Liver (tissue), 3 donors: ENCODE measurements around the gene ZKSCAN4.

Source experiments
- ATF3 ChIP-seq: IDR thresholded peaks from 2 replicates; pipeline ENCODE4 v1.6.1; 2016; ENCODE audit warnings: antibody characterized with exemption
- CTCF ChIP-seq: fragments of 150-350 bp; IDR thresholded peaks from 2 replicates; pipeline ENCODE4 v1.5.1; 2017; ENCODE audit warnings: improper control_type of control experiment, low read depth, low read length; ENCODE audit not compliant: missing input control
- EGR1 ChIP-seq, 2 donors: IDR thresholded peaks; 2 replicates each; pipeline ENCODE4 v1.6.1; 2016 to 2018; ENCODE audit warnings: antibody characterized with exemption in 2 of 2, low read depth in 2 of 2
- RAD21 ChIP-seq, 2 donors: IDR thresholded peaks; 2 replicates each; pipeline ENCODE4 v1.6.1; 2016; ENCODE audit warnings: antibody characterized with exemption in 2 of 2, mild to moderate bottlenecking in 2 of 2
- RXRA ChIP-seq, 2 donors: IDR thresholded peaks; 2 replicates each; pipeline ENCODE4 v1.6.1; 2017 to 2018; ENCODE audit warnings: antibody characterized with exemption in 2 of 2, mild to moderate bottlenecking in 1 of 2
- TAF1 ChIP-seq: conservative IDR thresholded peaks from 2 replicates; pipeline ENCODE4 v1.6.1; 2016; ENCODE audit warnings: antibody characterized with exemption, mild to moderate bottlenecking
- YY1 ChIP-seq: IDR thresholded peaks from 2 replicates; pipeline ENCODE4 v1.6.1; 2016; ENCODE audit warnings: antibody characterized with exemption, mild to moderate bottlenecking
- ZBTB33 ChIP-seq: IDR thresholded peaks from 2 replicates; pipeline ENCODE4 v1.6.1; 2016; ENCODE audit warnings: antibody characterized with exemption
- donor health status: healthy.
- donor health status: healthy.

- TF ChIP-seq EGR1 (IDR thresholded peaks at IDR 0.05; ENCODE audit: low read depth in 2 of 2): no peak
- no peak for TF ChIP-seq RXRA (IDR thresholded peaks at IDR 0.05)
- no peak for TF ChIP-seq CTCF
- TF ChIP-seq TAF1: no peak
- TF ChIP-seq ATF3: no peak
- TF ChIP-seq RAD21 (IDR thresholded peaks at IDR 0.05): no peak
- no peak for TF ChIP-seq YY1
- TF ChIP-seq ZBTB33: no peak
These were observed 8.1 kb downstream of the ZKSCAN4 start for GRCh38 chr6:28243946-28244345.
